ENCODE data around the gene MMD.
"Not testable (repeated sequence)": the region's sequence is repeated elsewhere in the genome, so short reads cannot be mapped to it uniquely, and the experiment has no call there.

Gene MMD

DNA sequence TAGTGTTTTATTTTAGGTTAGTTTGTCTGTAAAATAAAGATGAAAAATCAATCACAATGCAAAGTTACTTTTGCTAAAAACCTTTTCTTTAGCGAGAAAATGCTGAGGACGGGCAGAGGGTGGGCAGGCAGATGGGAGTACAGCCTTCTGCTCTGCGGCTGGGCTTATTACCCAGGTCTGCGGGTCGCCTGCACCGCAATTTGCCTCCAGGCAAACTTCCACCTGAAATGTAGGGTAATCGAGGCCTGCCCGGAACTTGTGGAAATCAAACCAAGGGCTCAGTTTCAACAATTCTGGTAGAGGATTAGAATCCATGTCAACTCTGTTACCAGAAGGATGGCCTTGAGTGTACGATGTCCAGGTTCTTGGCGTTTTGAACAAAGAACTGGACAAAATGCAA, 22.3 kb upstream of the MMD start:
- no peak for DNase-seq

DNA sequence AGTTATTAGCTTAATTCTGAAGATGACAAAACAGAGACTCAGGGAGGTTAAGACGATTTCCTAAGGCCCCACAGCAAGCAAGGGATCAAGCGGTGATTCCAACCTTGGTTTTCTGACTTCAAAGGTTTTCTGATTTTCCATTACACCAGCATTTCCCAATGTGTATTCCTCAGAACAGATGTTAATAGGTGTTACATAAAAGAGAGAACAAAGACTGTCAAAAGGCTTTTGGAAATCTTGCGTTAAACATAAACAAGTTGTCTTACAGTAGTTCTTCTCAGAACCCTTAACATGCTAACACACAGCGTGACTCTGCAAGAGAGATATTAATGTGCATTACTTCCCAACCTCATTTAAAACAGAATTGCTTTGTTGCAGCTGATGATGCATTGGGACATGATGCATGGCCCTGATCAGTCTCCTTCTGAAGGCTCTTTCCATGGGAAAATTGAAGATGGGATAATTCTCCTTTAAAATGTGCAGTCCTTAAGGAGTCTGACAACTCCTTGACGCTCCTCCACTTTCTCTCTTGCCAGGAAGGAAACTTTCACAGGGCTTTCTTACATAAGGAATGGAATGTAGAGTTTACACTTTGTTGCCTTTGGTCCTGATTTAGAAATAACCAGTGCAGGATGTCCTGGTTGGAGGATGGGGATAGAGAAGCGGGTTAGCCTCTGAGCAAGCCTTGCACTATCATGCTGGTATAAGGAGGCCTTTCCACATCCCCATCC, 21.5 kb upstream of the MMD start:
- no peak for DNase-seq

DNA sequence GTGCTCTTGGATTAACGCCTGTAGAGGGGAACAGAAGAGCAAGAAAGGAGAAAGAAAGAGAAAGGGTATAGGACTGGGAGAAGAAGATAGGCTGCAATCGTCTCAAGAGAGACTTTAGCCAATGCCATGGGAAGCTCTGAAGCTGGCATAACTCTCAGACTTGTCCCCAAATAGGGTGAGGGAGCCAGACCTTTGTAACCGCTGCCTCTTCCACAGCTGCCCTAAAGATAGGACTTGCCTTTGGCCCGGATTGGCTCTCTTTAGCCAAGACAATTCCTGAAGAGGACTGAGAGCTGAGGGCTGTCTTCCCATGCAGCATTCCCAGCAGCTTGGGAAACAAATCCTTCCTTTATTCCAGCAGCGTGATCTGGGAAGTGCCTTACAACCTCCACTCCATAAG, 20.8 kb upstream of the MMD start:
- DNase-seq = no peak

DNA sequence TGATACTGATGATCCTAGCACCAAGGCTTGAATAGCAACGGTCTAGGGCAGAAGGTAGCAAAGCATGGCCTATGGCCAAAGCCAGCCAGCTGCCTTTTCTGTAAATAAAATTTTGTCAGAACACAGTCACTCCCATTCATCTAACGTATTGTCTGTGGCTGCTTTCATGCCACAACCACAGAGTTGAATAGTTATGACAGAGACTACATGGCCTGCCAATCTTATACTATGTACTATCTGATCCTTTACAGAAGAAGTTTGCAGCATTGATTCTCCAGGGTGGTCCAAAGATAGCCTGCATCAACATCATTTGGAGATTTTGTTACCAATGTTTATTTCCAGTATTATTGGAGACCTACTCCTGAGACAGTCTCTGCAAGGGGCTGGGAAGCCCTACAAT, 19.9 kb upstream of the MMD start:
- DNase-seq = no peak

DNA sequence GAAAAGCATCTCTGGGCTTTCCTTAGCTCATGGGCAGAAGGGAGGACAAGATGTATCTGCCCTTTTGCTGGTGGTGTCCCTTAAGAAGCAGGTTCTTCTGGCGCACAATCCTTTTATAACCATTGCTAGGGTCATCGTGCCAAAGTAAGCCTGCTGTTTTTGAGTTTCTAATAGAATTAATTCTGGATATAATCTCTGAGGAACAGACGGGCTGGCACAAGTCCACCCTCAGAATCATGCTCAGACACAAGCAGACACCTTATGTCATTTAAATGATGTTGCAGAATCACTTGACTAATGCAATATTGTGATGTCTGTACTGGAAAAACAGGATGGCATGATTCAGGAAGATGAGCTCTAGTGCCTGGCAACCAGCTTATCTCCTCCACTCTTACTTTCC, 18.8 kb upstream of the MMD start:
- DNase-seq = no peak

DNA sequence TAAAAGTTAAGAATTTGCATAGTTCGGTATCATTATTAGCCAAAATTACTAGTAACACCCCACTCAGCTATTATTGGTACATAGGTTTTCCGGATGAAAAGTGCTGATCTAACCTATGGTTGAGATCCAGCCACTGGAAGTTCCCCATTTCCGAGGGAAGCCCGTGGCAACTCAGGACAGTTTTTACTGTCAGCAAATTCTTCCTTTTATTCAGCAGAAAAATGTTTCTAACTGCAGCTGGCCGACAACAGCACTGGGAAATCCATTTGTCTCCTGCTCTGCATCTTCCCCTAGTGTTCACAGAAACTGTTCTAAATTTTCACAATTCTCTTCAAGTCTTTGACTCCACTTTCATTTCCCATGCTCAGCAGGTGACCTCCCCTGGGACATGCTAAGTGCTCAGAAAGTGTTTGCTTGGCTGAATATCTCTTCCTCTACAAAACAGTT, 15.5 kb upstream of the MMD start:
- DNase-seq = no peak

DNA sequence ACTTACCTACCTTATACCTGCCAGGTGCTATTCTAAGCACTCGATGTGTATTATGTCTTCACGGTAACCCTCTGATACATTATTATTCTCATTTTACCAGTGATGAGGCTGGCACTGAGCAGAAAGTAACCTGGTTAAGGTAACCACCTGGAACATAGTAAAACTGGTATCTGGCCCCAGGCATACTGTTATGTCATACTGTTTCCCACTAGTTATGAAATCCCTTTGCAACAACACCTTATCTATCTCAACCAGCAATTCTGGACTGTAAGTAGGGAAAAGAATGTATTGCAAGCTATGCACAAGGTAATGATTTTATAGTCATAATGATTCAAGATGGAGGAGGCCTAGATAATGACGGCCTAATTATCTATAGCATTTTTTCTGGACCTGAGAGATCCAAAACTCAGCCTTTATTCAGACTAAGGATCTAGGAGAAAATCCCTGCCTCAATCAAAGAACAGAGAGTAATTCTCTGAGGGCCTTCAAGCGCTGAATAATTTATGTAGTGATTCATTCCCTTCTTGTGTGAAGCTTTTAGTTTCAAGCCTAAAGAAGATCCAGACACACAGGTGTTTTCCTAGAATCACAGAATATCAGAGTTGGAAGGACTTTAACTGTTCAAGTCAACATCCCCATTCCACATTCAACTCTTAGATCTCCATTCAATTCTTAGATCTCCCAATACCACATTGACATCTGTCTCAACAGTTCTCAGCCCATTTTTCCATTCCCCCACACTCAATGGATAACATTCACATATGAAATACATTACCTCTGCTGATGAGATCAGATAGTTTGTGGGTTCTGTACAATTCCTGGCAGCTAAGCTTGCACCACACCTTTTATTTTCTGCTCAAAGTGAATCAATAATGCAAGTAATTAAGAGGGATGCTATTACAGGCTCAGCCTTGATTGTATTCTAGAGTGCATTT, 14.9 kb upstream of the MMD start:
- no peak for DNase-seq

DNA sequence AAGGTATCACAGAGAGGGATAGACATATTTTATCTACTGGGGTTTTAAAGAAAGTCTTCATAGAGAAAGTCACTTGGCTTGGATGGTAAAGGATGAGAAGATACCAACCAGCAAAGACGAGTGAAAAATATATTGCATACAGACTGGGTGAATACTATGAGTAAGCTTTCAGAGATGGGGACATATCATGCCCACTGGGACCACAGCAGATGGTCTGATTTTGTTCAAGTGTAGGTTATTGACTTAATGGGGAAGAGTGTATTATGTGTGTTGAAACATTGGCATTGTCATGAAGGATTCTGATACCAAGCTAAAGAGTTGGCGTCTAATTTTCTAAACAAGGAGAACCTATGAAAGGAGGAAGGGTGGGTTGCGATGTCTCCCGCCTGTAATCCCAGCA, 13.8 kb upstream of the MMD start:
- DNase-seq = no peak

DNA sequence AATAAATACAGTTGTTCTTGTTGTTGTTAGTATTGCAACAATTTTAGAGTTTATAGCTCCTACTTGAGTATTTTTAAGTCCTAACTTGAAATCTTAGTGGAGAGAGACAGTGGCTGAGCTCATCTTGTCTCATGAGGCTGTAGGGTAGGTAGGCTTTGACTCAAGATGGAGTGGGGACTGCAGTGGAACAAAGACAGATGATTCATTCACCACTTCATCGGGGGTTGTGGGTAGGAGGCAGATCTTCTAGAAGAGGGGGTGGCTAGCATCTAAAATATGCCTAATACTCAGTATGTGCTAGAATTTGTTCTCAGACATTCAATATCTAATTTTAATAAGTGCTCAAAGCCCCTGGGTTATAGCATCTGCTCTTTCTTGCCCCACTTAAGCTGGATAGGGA, 13.1 kb upstream of the MMD start:
- DNase-seq = no peak

DNA sequence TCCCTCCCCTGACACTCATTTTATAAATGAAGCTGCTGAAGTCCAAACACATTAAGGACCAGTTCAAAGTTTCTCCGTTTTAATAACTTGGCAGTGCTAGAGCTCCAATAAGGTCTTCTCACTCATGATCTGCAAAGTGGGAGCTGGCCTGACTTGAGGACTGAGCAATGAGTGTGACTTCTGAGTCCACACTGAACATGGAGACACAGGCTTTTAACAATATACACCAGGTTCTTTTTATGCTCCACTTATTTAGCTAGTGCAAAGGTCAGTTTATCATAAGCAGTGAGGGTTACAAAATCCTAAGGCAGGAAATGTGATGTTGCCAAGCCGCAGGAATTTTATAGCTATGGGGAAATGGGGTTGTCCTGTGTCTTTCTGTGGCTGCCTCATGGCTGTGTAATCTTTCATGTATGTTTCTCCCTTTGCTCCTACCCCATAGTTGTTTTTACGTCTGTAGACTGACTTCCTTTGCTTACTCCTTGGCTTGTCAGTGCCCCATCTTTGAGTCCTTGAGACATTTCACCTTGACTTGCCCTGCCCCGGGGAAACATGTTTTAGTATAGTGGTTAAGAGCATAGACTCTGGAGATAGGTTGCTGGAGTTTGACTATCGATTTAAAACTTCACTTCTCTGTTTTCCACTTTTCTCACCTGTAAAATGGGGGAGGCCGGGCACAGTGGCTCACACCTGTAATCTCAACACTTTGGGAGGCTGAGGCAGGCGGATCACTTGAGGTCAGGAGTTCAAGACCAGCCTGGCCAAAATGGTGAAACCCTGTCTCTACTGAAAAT, 12.2 kb upstream of the MMD start:
- DNase-seq = no peak

DNA sequence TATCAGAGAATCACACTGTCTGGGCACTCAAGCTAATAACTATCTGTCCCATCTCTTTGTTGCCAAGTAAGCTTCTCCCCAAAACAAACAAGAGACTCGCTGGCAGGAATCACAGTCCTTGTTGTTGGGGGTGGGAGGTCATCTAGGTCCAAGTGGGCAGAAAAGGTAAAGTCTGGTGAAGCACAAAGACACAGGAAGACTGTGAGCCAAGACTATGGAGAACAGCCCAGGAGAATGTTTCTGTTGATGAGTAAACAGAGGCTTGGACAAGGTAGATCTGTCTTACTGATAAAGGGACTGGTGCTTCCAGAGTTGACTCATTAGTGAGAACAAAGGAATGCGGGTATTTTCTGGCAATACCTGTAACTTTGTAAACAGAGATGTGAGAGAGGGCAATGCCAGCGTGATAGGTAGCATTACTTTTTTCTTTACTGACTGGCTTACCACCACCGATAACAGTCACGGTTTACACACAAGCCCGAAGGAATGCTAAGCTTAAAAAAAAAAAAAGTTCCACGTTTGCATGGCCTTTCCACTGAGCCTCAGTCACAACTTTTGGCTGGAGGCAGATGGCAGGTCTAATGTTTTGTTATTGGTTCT, 11.5 kb upstream of the MMD start:
- DNase-seq = no peak

DNA sequence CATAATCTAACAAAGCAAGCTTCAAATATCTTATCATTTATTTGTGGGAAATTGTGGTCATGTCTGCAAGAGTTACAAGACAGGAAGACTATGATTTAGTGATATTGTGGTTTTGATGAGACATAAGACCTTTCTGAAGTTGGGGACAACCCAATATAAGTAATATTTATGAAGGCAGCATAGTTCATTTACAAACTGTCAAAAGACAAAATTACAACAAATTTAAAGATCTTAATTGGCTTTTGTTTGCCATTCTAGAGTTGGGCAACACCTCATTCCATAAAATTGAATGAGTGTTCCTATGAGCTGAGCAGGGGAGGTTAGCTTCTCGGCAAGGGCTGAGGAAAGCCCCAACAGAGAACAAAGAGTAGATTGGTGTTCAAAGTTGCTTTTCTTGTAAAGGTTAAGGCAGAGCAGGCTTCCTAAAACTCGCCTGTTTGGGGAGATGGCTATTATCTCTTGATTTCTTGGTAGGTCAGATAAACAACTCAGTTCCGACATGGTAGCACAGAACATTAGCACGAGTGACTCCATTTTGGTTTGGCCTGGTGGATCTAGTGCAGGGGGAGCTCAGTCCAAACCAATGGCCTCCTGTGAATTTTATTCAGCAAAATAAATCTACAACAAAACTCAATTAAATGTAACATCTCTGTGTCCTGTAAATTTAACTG, 10.9 kb upstream of the MMD start:
- no peak for DNase-seq

DNA sequence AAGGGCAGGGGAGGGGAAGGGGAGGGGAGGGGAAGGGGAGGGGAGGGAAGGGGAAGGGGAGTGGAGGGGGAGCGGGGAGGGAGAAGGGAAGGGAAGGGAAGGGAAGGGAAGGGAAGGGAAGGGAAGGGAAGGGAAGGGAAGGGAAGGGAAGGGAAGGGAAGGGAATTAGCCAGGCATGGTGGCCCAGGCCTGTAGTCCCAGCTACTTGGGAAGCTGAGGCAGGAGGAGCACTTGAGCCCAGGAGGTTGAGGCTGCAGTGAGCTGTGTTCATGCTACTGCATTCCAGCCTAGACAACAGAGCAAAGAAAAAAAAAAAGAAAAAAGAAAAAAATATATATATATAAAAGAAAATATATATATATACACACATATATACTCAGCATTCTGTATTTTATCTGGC, 10.3 kb upstream of the MMD start:
- DNase-seq = not testable (repeated sequence)

DNA sequence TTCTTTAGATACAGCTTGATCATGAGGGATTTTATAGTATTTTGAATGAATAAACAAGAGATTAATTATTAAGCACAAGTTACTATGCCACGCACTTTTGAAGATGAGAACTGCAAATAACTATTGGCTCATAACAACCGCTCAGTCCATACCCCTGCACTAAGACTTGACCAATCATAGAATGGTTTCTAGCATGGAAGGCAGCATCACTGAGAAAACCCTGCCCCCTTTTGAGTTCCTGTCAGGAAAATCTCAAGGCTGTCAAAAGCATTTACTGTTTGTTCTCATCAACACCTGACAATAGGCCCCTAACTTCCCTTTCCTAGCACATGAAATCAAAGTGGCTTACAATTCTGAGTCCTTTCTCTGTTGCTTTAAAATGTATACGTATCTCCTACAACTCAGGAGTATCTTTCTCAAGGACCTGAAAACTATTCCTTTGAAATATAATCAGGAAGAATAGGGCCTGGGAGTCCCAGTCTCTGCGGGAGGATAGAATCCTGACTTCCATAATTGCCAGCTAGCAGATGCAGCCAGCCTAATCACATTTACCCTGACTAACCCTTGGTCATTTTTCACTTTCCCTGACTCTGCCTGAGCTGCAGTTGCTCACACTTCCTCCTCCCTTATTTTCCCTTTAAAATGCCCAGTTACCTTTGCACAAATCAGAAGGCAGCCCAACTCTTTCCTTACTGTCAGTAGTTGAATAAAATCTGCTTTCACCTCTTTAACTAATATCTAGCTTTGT, 9.1 kb upstream of the MMD start:
- no peak for DNase-seq

DNA sequence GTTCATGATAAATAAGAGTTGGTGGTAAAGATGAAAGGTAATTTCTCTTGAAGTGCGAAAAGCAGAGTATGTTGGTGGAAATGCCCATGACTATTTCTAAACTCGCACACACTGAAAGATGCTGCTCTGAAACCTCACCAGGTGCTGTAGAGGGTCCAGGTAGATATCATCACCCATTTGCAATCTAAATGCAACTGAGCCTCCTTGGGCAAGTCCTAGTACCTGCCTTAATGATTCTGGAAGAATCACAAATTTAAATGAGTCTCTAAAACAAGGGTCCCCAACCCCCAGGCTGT, 5.9 kb upstream of the MMD start:
- no peak for DNase-seq

DNA sequence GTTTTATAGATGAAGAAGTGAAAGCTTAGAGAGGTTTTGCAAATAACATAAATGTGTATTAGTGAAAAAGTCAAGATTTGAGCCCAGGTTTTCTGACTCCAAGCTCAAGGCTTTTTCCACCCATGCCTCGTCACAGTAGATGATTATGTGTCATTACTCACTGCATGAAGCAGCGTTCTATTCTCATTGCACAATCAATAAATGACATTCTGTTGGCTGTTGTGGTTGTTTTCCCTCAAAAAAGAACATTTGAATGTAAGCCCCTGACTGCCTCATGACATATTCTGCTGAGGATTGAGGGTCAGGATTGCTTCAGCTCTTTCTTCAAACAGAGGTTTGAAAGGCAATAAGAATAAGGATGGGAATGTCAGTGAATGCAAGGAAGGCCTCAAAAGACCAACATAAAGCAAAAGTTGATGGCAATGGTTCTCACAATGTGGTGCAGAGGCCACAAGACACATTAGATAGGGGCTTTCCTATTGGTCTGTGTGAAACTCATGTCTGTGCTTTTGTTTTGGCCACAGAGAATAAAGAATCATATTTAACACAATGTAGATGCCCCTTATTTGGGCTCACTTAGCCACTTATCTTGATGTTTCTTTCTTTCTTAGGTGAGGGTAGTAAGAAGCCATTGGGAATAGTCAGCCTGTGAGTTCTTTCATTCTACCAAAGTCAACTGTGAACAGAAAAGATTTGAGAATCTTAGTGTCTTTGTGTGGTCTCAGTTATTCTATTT, 5.4 kb upstream of the MMD start:
- no peak for DNase-seq

DNA sequence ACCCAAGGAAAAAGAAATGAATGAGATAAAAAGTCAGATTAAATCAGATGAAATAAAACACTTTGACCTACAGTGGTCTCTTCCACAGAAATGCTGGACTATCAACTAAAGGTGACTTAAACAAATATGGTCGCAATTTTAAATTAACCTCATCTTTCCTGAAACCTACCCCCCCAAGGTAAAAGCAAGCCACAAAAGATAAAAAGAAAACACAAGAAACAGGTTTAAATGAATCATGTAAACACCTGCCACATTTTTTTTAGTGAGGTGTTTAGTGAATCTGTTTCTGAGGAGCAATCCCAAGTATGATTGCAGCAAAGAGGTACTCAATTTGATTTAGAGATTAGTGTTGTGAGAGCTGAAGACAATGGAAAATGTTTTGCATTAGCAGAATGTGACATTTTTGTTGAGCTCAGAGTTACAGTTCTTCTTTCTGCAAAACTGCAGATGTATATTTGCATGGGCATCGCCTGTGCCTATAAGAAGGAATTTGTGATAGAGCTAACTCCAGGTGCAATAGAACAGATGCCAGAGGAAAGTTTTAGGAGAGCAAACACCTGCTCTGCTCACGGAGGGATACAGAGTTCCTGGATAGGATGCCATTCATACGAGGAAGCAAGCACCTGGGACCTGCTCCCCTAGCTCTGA, 3.4 kb upstream of the MMD start:
- no peak for DNase-seq

DNA sequence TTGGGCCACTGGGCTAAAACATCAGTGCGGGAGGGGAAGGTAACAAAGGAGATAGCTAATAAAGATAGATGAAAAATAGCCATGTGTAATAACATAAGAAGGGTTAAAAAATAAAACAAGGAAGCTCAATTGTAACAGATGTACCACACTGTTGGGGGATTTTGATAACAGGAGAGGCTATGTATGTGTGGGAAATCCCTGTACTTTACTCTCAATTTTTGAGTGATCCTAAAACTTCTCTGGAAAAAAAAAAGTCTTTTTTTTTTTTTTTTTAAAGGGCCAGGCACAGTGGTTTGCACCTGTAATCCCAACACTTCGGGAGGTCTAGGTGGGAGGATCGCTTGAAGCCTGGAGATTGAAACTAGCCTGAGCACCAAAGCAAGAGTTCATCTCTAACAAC, 1.9 kb upstream of the MMD start:
- no peak for DNase-seq

DNA sequence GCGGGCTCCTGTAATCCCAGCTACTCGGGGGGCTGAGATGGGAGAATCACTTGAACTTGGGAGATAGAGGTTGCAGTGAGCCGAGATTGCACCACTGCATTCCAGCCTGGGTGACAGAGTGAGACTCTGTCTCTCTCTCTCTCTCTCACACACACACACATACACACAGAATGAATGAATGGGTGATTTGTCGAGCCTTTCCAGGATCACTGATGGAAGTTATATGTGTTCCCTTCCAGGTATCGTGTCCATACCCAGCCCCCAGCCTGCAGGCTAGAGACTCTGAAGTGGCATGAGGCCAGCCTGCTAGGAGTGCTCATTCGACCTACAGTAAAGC, 1.2 kb upstream of the MMD start:
- not testable (repeated sequence) for DNase-seq

DNA sequence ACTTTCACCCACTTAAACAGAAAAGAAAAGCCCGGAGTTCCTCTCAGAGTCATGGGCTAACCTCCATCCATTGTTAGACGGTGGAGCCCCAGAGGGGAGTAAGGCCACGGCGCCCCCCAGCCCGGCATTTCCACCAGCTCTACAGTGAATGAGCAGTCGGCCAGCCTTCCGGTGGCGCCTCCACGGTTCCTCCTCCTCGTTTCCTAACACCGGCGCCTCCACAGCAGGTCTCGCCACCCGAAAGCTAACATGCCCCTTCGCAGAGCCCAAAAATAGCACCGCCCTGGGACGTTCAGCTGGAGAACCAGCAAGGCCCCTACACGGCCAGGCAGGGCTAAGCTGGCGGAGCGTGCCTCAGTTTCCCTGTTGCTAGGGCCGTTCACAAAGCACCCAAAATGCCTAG, 858 bp downstream of the MMD start:
- no peak for DNase-seq
